BLaER1 treated with 17β-estradiol and CSF1 and Interleukin-3, amounts not matched to agents 10 nM and 100 nM (cell line): ENCODE data around the gene PLA2G5.
"Not testable (repeated sequence)": the region's sequence is repeated elsewhere in the genome, so short reads cannot be mapped to it uniquely, and the experiment has no call there.

Experiments
- H3K27ac ChIP-seq, 11 experiments: shearing (Covaris generic); formaldehyde crosslinking; 2 replicates each; pipeline ENCODE4 v1.8.1; 2022
- H3K27me3 ChIP-seq, 11 experiments: shearing (Covaris generic); formaldehyde crosslinking; 2 replicates each; pipeline ENCODE4 v1.8.1; 2022
- H3K36me3 ChIP-seq, 11 experiments: shearing (Covaris generic); formaldehyde crosslinking; 2 replicates each; pipeline ENCODE4 v1.8.1; 2022
- H3K4me1 ChIP-seq, 10 experiments: shearing (Covaris generic); formaldehyde crosslinking; 2 replicates each; pipeline ENCODE4 v1.8.1; 2022
- H3K4me2 ChIP-seq, 11 experiments: shearing (Covaris generic); formaldehyde crosslinking; 2 replicates each; pipeline ENCODE4 v1.8.1; 2022
- H3K4me3 ChIP-seq, 10 experiments: shearing (Covaris generic); formaldehyde crosslinking; 2 replicates each; pipeline ENCODE4 v1.8.1; 2022
- H3K9ac ChIP-seq, 11 experiments: shearing (Covaris generic); formaldehyde crosslinking; 2 replicates each; pipeline ENCODE4 v1.8.1; 2022
- H3K9me3 ChIP-seq, 11 experiments: shearing (Covaris generic); formaldehyde crosslinking; replicated peaks in 1 of 11; 2 replicates each; pipeline ENCODE4 v1.8.1; 2022
- H4K20me1 ChIP-seq, 11 experiments: shearing (Covaris generic); formaldehyde crosslinking; 2 replicates each; pipeline ENCODE4 v1.8.1; 2022
- Cebpa-rat ChIP-seq, 11 experiments: shearing (Covaris generic); IDR thresholded peaks; 2 replicates each; pipeline ENCODE4 v1.8.1; 2022

The PLA2G5 gene

DNA sequence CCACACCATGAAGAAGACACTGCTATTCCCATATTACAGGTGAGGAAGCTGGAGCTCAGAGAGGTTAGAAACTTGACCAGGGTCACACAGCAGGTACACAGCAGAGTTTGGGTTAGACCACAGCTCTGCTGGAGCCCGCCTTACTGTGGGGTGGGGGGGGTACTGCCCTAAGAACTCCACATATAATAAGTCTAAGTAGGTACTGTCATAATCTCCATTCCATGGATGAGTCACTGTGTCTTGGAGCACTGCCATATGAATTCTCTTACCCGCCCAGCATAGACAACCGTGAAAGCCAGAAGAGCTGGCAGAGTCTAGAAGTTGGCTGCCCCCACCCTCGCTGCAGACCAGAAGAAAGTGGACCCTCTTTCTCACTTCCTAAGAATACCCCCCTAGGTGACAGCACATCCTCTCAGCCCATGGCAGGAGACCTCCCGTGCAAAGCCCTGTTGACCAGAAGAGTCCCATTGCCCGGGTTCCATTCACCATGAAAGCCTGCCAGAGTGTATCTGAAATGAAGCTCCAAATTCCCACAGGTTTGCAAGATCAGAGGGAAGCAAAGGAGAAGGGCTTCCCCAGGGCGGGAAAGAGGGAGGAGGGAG, 54.6 kb downstream of the PLA2G5 start:
- no peak overlapping the region for H3K9ac ChIP-seq
- H3K27me3 ChIP-seq = no peaks in the 10 kb centered on the region
- H4K20me1 ChIP-seq = no peaks in the 10 kb centered on the region
- no peak overlapping the region for H3K4me3 ChIP-seq
- no peaks in the 10 kb centered on the region for H3K36me3 ChIP-seq
- H3K4me1 ChIP-seq = peaks cover 6 to 89% (median 32%) of the 10 kb centered on the region in 10 experiments
- no peak for TF ChIP-seq Cebpa-rat (IDR thresholded peaks at IDR 0.05)
- peak overlapping the region in 5 of 11 experiments; percentile 7 to 87 (median 76); a peak in 8 of 22 replicates for H3K4me2 ChIP-seq
- H3K27ac ChIP-seq = peak overlapping the region in 2 of 11 experiments; percentile 35 to 46; a peak in 2 of 22 replicates
- peaks cover 6 to 29% (median 17%) of the 10 kb centered on the region in 11 experiments; a peak in 17 of 22 replicates for H3K9me3 ChIP-seq

DNA sequence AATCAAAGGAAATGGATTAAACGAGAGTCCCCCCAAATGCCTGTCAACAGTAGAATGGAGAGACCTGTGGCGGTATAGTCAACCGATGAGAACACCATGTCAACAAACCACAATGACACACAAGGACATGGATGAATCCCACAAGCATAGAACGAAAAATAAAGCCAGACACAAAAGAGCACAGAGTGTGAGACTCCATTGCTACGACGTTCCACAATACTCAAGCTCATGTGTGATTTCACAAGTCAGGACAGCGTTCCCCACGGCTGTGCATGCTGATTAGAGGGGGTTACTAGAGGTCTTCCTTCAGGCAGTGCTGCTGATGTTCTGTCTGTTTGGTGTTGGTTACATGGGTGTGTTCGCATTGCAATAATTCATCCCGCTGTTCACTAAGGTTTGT, 55.1 kb downstream of the PLA2G5 start:
- Histone ChIP-seq H3K9ac (no peak overlapping the region), H3K27ac (peak overlapping the region in 1 of 11 experiments; percentile 58; a peak in 1 of 22 replicates), H3K9me3 (peaks cover 9 to 34% (median 20%) of the 10 kb centered on the region in 11 experiments; a peak in 17 of 22 replicates), H3K27me3 (no peaks in the 10 kb centered on the region), H4K20me1 (no peaks in the 10 kb centered on the region), H3K36me3 (no peaks in the 10 kb centered on the region), H3K4me3 (no peak overlapping the region), H3K4me2 (peak overlapping the region in 4 of 11 experiments; percentile 7 to 87 (median 78); a peak in 7 of 22 replicates), H3K4me1 (peaks cover under 1 to 83% (median 26%) of the 10 kb centered on the region in 10 experiments; a peak in 16 of 20 replicates)
- no peak for TF ChIP-seq Cebpa-rat (IDR thresholded peaks at IDR 0.05)

DNA sequence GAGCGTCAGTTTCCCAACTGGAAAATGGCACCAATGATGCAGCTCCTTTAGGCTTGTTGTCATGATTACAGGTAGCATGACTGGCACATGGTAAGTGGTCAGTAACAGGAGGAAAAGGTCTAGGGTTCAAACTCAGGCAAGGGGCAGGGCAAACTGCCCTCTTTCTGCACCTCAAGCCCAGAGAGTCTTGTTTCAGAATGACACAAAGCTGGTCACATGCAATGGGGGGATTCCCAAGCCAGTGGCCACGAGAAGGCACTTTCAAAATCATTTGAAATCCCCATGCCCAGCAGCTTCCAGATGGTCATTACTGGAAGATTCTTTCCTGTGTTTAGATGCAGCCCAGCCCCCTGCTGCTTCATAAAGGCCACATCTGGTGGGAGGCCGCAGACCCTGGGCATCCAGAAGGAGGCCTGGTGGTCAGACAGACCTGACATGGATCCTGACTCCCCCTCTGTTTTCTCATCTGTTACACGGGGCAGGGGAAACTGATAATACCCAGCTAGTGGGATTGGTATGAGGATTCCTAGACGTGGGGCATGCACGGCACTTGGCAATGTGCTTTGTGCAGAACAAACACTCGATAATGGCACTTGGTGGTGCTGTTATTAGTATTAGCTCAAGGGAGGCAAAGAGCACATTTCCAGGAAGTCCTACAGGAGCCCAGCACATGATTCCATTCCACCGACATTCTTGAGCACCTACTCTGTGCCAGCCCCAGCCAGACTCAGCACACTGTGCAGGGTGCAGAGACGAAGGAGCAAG, 56.2 kb downstream of the PLA2G5 start:
- TF ChIP-seq Cebpa-rat (IDR thresholded peaks at IDR 0.05) = no peak
- H3K9me3 ChIP-seq = peaks cover 13 to 40% (median 23%) of the 10 kb centered on the region in 11 experiments; a peak in 18 of 22 replicates
- peaks cover 0 to 73% (median 24%) of the 10 kb centered on the region in 10 experiments; a peak in 11 of 20 replicates for H3K4me1 ChIP-seq
- H3K4me3 ChIP-seq = no peak overlapping the region
- H4K20me1 ChIP-seq = no peaks in the 10 kb centered on the region
- H3K4me2 ChIP-seq = peak overlapping the region in 3 of 11 experiments; percentile 76 to 87 (median 79); a peak in 6 of 22 replicates
- peak overlapping the region in 4 of 11 experiments; percentile 45 to 58 (median 55); a peak in 5 of 22 replicates for H3K27ac ChIP-seq
- H3K36me3 ChIP-seq = no peaks in the 10 kb centered on the region
- no peaks in the 10 kb centered on the region for H3K27me3 ChIP-seq
- H3K9ac ChIP-seq = peak overlapping the region in 1 of 11 experiments; percentile 9; a peak in 1 of 22 replicates

- no peaks in the 10 kb centered on the region for H3K27me3 ChIP-seq
- peaks cover 13 to 40% (median 23%) of the 10 kb centered on the region in 11 experiments; a peak in 18 of 22 replicates for H3K9me3 ChIP-seq
- no peak overlapping the region for H3K4me3 ChIP-seq
- peak overlapping the region in 7 of 11 experiments; percentile 18 to 62 (median 39); a peak in 11 of 22 replicates for H3K27ac ChIP-seq
- no peaks in the 10 kb centered on the region for H4K20me1 ChIP-seq
- H3K4me1 ChIP-seq = peaks cover 0 to 74% (median 28%) of the 10 kb centered on the region in 10 experiments; a peak in 11 of 20 replicates
- H3K4me2 ChIP-seq = peak overlapping the region in 8 of 11 experiments; percentile 17 to 87 (median 53); a peak in 13 of 22 replicates
- H3K36me3 ChIP-seq = no peaks in the 10 kb centered on the region
- H3K9ac ChIP-seq = no peak overlapping the region; a peak in 1 of 22 replicates
- TF ChIP-seq Cebpa-rat (IDR thresholded peaks at IDR 0.05) = no peak
These were observed 56.9 kb downstream of the PLA2G5 start for GRCh38 chr1:20126806-20127440.

GRCh38 chr1:20130518-20130917, 60.5 kb downstream of the PLA2G5 start:
- not testable (repeated sequence) for H3K36me3 ChIP-seq, H4K20me1 ChIP-seq, H3K4me3 ChIP-seq, H3K9ac ChIP-seq, H3K27ac ChIP-seq, H3K27me3 ChIP-seq, H3K4me2 ChIP-seq
- Histone ChIP-seq H3K9me3 (peaks cover 13 to 44% (median 23%) of the 10 kb centered on the region in 11 experiments; a peak in 18 of 22 replicates), H3K4me1 (peaks cover 0 to 44% (median 22%) of the 10 kb centered on the region in 10 experiments; a peak in 11 of 20 replicates)

DNA sequence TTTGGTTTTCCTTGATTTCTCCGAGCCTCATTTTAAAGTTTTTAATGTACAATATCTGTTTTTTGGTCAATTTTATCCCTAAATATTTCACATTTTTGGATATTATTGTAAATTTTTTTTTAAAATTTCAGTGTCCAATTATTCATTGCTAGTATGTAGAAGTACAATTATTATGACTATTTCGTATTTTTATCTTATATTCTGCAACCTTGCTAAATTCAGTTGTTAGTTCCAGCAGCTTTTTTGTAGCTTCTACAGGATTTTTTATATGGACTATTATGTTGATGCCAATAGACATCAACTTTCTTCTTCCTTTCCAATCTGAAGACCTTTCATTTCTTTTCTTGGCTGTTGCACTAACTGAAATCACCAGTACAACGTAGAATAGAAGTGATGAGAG, 65.0 kb downstream of the PLA2G5 start:
- Histone ChIP-seq H3K9me3 (peaks cover 0 to 12% (median 6%) of the 10 kb centered on the region in 11 experiments; a peak in 10 of 22 replicates), H3K27ac (no peak overlapping the region), H3K4me3 (no peak overlapping the region), H3K36me3 (no peaks in the 10 kb centered on the region), H3K4me1 (peaks cover 10 to 23% (median 17%) of the 10 kb centered on the region in 10 experiments), H3K27me3 (no peaks in the 10 kb centered on the region), H3K4me2 (no peak overlapping the region), H4K20me1 (no peaks in the 10 kb centered on the region), H3K9ac (no peak overlapping the region)
- no peak for TF ChIP-seq Cebpa-rat (IDR thresholded peaks at IDR 0.05)

DNA sequence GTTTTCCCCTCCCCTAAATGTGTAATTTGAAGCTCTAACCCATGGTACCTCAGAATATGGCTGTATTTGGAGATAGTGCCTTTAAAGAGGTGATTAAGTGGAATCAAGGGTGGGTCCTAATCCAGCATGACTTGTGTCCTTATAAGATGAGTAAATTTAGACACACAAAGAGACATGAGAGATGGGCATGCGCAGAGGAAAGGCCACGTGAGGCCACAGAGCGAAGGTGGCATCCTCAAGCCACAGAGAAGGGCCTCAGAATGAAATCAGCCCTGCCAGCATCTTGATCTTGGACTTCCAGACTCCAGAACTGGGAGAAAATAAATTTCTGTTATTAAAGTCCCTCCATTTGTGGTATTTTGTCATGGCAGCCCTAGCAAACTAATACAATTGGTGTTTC, 66.3 kb downstream of the PLA2G5 start:
- no peak for TF ChIP-seq Cebpa-rat (IDR thresholded peaks at IDR 0.05)
- H3K4me2 ChIP-seq = no peak overlapping the region
- H4K20me1 ChIP-seq = no peaks in the 10 kb centered on the region; a peak in 1 of 22 replicates

GRCh38 chr1:20137055-20137454, 67.1 kb downstream of the PLA2G5 start:
- H3K4me2 ChIP-seq = no peak overlapping the region
- no peaks in the 10 kb centered on the region for H3K27me3 ChIP-seq
- H3K4me3 ChIP-seq = no peak overlapping the region
- H3K9ac ChIP-seq = no peak overlapping the region
- H3K36me3 ChIP-seq = no peaks in the 10 kb centered on the region
- no peaks in the 10 kb centered on the region; a peak in 2 of 22 replicates for H4K20me1 ChIP-seq
- no peak overlapping the region for H3K27ac ChIP-seq
- peaks cover 12 to 21% (median 15%) of the 10 kb centered on the region in 10 experiments for H3K4me1 ChIP-seq
- no peak for TF ChIP-seq Cebpa-rat (IDR thresholded peaks at IDR 0.05)
- H3K9me3 ChIP-seq = 0 out of 22 replicates have a peak, but pooled peaks cover 0 to 6% (median 0%) of the 10 kb centered on the region in 11 experiments

More for the DNA sequence above, 66.3 kb downstream of the PLA2G5 start:
- Histone ChIP-seq H3K4me1 (peaks cover 14 to 27% (median 18%) of the 10 kb centered on the region in 10 experiments), H3K9ac (no peak overlapping the region), H3K27ac (no peak overlapping the region), H3K4me3 (no peak overlapping the region), H3K27me3 (no peaks in the 10 kb centered on the region), H3K9me3 (0 out of 22 replicates have a peak, but pooled peaks cover 0 to 6% (median 0%) of the 10 kb centered on the region in 11 experiments), H3K36me3 (no peaks in the 10 kb centered on the region)
